NCI-H345 (cell line): ENCODE data around the gene CD84.
"Not testable (repeated sequence)": the region's sequence is repeated elsewhere in the genome, so short reads cannot be mapped to it uniquely, and the experiment has no call there.

Experiments used
- DNase-seq: peaks from one replicate; lab custom pipeline; 2025; lab: John Stamatoyannopoulos, UW

CD84 gene

DNA sequence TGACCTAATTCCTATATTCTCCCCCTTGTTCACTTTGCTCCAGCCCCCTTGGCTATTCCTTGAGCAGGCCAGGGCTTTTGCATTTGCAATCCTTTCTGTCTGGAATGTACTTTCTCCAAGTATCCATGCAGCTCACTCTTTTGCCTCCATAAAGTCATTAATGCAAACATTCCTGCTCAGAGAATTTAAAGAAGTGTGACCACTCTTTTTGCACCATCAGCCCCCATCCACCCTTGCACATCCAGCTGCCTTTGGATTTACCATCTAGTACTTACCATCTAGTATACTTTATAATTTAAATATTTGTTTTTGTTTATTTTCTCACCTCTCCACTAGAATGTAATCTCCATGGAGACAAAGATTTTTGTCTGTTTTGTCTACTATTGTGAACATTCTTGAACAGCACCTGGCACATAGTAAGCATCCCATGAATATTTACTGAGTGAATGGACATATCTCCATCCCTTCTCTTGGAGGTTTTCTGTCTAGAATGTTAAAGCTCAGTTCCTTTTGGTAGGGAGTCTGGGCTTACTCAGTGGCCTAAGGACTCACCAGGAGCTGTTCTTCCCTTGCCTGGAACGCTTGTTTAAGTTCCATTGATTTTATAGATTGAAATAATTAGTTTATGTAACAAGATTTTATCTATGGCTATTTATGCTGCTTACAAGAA is 78.8 kb downstream of the CD84 start:
- DNase-seq: no peak

DNA sequence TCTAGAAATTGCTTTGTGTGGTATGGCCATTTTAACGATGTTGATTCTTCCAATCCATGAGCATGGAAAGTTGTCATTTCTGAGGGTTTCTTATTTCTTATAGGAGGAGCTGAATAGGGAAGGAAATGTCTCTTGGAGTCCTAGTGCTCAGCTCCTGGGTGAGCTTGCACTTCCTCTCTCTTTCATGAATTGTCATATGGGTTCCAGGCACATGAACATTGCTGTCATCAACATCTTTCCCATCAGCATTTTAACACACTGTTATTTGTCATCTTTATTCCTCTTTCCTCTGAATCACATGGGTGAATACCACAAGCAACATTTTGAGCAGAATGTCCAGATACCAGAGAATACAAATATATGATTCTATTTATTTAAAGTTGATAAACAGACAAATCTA is 79.7 kb downstream of the CD84 start:
- no peak for DNase-seq

DNA sequence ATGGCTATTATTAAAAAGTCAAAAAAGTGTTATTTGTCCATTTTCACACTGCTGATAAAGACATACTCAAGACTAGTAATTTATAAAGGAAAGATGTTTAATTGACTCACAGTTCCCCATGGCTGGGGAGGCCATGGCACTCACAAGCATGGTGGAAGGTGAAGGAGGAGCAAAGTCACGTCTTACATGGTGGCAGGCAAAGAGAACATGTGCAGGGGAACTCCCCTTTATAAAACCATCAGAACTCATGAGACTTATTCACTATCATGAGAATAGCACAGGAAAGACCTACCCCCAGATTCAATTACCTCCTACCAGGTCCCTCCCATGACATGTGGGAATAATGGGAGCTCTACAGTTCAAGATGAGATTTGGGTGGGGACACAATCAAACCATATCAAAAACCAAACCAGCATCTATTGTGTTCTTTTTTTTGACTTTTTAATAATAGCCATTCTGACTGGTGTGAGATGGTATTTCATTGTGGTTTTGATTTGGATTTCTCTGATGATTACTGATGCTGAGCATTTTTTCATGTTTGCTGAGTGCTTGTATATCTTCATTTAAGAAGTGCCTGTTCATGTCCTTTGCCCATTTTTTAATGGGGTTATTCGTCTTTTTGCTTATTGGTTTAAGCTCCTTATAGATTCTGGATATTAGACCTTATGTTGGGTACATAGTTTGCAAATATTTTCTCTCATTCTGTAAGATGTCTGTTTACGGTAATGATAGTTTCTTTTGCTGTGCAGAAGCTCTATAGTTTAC is 80.8 kb downstream of the CD84 start:
- not testable (repeated sequence) for DNase-seq

DNA sequence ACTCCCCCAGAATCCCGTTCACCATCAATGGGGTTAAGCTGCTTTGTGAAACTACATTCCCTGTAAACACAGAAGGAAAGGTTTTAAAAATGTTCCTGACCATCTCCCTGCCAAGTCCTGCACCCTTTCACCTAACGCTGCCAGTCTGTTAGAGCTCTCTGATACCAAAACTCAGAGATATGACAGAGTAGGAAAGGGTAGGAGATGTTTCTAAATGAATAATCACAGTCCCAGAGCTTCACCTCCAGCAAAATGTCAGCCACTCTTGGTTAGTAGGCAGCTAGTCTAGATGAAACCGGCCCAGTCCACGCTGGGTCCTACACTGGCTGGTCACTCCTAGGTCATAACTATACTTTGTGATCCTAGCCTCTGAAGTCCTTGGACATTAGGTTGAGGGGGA is 83.0 kb downstream of the CD84 start:
- DNase-seq: no peak

DNA sequence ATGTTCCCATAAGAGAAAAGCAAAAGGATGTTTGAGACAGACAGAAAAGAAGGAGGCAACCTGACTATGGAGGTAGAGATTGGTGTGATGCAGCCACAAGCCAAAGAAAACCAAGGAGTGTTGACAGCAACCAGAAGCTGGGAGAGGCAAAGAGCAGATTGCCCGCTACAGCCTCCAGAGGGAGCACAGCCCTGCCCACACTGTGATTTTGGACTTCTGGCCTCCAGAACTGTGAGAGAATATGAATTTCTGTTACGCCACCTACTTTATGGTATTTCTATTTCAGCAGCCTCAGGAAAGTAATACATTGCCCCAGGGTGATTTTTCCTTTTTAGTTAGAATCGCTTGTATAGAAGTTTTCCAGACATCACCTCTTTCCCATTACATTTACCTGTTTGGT is 84.7 kb downstream of the CD84 start:
- DNase-seq: no peak

DNA sequence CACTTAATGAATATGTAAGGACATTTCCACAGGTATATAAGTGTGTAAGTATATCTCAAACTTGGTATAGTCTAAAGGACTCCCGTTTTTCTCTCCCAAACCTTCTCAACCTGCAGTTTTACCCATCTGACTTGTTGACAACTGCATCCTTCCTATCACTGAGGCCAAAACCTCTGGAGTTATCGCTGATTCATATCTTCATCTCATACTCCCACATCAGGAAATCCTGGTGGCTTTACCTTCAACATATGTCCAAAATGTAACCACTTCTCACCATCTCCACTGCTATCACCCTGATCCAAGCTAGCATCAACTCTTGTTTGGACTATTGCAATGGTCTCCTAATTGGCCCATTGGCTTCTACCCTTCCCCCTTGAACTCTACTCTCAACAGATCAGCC is 86.7 kb downstream of the CD84 start:
- DNase-seq: no peak

DNA sequence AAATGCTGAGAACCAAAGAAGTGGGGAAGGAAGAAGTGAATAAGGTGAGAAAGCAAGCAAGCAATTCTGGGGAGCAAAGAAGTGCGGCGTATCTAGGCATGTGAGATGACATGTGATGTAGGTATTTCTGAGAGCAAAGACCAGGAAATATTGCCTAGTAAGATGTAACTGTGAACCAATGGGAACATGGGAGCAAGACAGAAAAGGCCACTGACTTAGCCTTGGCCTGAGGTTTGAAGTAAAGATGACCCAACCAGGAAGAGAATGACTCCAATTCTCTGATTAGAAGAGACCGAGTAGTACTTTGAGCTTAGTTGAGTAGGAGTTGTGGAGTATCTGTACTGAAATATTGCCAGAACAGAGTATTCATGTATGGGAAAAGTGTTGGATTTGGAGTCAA is 87.3 kb downstream of the CD84 start:
- DNase-seq: no peak
